ENCODE data around the gene APCDD1L. TPM values are rescaled to one million over a fixed set of nuclear protein-coding genes. Genes with fewer than 3 reads are reported as not detected.

The APCDD1L gene
- total RNA-seq, 1 experiment from 2014 or later: 2.4 TPM

DNA sequence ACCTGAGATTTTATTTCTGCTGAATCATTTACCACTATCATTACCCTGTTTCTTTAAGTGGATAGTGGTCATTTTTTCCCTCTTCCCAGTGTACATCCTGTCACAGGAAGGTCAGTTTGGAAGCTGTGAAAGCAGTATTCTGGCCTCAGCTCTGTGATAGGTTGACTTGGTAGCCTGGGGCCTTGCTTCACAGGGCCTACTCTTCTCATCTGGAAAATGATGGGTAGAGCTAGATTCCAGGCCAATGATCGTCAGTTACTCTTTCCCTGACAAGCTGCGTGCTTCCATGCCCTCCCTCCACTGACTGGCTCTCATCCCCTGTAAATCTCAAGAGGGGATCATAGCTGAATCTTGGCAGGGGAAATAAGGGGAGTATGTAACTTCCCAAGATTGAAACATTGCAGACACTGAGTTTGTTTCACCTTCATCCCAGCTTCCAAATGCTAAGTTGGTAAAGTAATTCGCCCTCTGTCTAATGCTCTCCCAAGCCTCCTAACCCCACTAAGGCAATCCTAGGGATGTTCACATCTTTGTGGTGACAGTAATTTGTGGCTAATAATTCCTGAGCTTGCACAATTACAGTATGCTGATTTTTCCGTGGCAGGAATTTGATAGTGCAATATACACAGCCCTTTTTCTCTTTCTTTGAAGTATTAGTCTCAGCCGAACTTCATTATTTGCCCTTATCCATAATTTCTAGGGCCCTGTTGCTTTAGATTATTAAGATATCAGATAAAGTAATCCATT, 75.0 kb downstream of the APCDD1L start:
- Mint-ChIP-seq H3K4me3 (no peak overlapping the region), H3K27me3 (ENCODE audit: low read depth) (no peaks in the 10 kb centered on the region), H3K27ac (peak overlapping the region; percentile 38), H3K36me3 (peaks cover 30% of the 10 kb centered on the region), H3K9me3 (no peaks in the 10 kb centered on the region), H3K4me1 (peaks cover 55% of the 10 kb centered on the region)
- CTCF ChIA-PET: interaction anchor here (0.7 to 1.8 kb wide), 4 partner anchors 8 to 196 kb away, joined by 3 to 7 read pairs (median 5); no protein-coding TSS in a partner anchor
- TF ChIP-seq ATF1 (CRISPR knock-in tag; IDR thresholded peaks at IDR 0.05) (no peak), GTF2I (CRISPR knock-in tag; conservative IDR thresholded peaks at IDR 0.05) (no peak), RELA (CRISPR knock-in tag; IDR thresholded peaks at IDR 0.05; ENCODE audit: borderline replicate concordance) (no peak), ESRRA (CRISPR knock-in tag; IDR thresholded peaks at IDR 0.05; ENCODE audit: borderline replicate concordance) (no peak), ZNF416 (CRISPR knock-in tag; IDR thresholded peaks at IDR 0.05) (no peak), TEAD4 (CRISPR knock-in tag; IDR thresholded peaks at IDR 0.05) (no peak), ZNF263 (CRISPR knock-in tag; IDR thresholded peaks at IDR 0.05; ENCODE audit: low read depth) (no peak), FOXP1 (CRISPR knock-in tag; IDR thresholded peaks at IDR 0.05; ENCODE audit: borderline replicate concordance) (no peak), CBFB (CRISPR knock-in tag; IDR thresholded peaks at IDR 0.05; ENCODE audit: low read depth) (no peak), NFYB (CRISPR knock-in tag; conservative IDR thresholded peaks at IDR 0.05; ENCODE audit: low read depth) (no peak), ZNF317 (CRISPR knock-in tag; IDR thresholded peaks at IDR 0.05; ENCODE audit: borderline replicate concordance, low read depth) (no peak), NFATC4 (CRISPR knock-in tag; IDR thresholded peaks at IDR 0.05) (no peak)
- TF ChIP-seq, protein P1, sequence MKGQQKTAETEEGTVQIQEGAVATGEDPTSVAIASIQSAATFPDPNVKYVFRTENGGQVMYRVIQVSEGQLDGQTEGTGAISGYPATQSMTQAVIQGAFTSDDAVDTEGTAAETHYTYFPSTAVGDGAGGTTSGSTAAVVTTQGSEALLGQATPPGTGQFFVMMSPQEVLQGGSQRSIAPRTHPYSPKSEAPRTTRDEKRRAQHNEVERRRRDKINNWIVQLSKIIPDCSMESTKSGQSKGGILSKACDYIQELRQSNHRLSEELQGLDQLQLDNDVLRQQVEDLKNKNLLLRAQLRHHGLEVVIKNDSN (CRISPR knock-in tag; IDR thresholded peaks at IDR 0.05): no peak
- TF ChIP-seq, protein P2, sequence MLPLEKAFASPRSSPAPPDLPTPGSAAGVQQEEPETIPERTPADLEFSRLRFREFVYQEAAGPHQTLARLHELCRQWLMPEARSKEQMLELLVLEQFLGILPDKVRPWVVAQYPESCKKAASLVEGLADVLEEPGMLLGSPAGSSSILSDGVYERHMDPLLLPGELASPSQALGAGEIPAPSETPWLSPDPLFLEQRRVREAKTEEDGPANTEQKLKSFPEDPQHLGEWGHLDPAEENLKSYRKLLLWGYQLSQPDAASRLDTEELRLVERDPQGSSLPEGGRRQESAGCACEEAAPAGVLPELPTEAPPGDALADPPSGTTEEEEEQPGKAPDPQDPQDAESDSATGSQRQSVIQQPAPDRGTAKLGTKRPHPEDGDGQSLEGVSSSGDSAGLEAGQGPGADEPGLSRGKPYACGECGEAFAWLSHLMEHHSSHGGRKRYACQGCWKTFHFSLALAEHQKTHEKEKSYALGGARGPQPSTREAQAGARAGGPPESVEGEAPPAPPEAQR (CRISPR knock-in tag; IDR thresholded peaks at IDR 0.05): no peak
- TF ChIP-seq, protein P3, sequence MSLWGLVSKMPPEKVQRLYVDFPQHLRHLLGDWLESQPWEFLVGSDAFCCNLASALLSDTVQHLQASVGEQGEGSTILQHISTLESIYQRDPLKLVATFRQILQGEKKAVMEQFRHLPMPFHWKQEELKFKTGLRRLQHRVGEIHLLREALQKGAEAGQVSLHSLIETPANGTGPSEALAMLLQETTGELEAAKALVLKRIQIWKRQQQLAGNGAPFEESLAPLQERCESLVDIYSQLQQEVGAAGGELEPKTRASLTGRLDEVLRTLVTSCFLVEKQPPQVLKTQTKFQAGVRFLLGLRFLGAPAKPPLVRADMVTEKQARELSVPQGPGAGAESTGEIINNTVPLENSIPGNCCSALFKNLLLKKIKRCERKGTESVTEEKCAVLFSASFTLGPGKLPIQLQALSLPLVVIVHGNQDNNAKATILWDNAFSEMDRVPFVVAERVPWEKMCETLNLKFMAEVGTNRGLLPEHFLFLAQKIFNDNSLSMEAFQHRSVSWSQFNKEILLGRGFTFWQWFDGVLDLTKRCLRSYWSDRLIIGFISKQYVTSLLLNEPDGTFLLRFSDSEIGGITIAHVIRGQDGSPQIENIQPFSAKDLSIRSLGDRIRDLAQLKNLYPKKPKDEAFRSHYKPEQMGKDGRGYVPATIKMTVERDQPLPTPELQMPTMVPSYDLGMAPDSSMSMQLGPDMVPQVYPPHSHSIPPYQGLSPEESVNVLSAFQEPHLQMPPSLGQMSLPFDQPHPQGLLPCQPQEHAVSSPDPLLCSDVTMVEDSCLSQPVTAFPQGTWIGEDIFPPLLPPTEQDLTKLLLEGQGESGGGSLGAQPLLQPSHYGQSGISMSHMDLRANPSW (CRISPR knock-in tag; conservative IDR thresholded peaks at IDR 0.05; ENCODE audit: low read depth): no peak
- TF ChIP-seq, protein P4, sequence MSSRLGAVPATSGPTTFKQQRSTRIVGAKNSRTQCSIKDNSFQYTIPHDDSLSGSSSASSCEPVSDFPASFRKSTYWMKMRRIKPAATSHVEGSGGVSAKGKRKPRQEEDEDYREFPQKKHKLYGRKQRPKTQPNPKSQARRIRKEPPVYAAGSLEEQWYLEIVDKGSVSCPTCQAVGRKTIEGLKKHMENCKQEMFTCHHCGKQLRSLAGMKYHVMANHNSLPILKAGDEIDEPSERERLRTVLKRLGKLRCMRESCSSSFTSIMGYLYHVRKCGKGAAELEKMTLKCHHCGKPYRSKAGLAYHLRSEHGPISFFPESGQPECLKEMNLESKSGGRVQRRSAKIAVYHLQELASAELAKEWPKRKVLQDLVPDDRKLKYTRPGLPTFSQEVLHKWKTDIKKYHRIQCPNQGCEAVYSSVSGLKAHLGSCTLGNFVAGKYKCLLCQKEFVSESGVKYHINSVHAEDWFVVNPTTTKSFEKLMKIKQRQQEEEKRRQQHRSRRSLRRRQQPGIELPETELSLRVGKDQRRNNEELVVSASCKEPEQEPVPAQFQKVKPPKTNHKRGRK (CRISPR knock-in tag; IDR thresholded peaks at IDR 0.05; ENCODE audit: borderline replicate concordance): no peak
- TF ChIP-seq, protein P5, sequence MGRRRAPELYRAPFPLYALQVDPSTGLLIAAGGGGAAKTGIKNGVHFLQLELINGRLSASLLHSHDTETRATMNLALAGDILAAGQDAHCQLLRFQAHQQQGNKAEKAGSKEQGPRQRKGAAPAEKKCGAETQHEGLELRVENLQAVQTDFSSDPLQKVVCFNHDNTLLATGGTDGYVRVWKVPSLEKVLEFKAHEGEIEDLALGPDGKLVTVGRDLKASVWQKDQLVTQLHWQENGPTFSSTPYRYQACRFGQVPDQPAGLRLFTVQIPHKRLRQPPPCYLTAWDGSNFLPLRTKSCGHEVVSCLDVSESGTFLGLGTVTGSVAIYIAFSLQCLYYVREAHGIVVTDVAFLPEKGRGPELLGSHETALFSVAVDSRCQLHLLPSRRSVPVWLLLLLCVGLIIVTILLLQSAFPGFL (CRISPR knock-in tag; IDR thresholded peaks at IDR 0.05; ENCODE audit: borderline replicate concordance): no peak
- TF ChIP-seq, protein P6, sequence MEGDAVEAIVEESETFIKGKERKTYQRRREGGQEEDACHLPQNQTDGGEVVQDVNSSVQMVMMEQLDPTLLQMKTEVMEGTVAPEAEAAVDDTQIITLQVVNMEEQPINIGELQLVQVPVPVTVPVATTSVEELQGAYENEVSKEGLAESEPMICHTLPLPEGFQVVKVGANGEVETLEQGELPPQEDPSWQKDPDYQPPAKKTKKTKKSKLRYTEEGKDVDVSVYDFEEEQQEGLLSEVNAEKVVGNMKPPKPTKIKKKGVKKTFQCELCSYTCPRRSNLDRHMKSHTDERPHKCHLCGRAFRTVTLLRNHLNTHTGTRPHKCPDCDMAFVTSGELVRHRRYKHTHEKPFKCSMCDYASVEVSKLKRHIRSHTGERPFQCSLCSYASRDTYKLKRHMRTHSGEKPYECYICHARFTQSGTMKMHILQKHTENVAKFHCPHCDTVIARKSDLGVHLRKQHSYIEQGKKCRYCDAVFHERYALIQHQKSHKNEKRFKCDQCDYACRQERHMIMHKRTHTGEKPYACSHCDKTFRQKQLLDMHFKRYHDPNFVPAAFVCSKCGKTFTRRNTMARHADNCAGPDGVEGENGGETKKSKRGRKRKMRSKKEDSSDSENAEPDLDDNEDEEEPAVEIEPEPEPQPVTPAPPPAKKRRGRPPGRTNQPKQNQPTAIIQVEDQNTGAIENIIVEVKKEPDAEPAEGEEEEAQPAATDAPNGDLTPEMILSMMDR (IDR thresholded peaks at IDR 0.05): no peak
- TF ChIP-seq, protein P7, sequence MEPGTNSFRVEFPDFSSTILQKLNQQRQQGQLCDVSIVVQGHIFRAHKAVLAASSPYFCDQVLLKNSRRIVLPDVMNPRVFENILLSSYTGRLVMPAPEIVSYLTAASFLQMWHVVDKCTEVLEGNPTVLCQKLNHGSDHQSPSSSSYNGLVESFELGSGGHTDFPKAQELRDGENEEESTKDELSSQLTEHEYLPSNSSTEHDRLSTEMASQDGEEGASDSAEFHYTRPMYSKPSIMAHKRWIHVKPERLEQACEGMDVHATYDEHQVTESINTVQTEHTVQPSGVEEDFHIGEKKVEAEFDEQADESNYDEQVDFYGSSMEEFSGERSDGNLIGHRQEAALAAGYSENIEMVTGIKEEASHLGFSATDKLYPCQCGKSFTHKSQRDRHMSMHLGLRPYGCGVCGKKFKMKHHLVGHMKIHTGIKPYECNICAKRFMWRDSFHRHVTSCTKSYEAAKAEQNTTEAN (CRISPR knock-in tag; IDR thresholded peaks at IDR 0.05): no peak
- no peak for ATAC-seq
- POLR2A ChIA-PET: interaction anchor here (1.2 kb wide), 1 partner anchor 51 kb away, joined by 4 read pairs; the partner anchor contains the start of gene VAPB
- DNase-seq (ENCODE audit: low spot score): no peak
